Stimulated activated CD8-positive, alpha-beta memory T cell treated with anti-CD3 and anti-CD28 coated beads, Interleukin-7, amount 100 ng/mL, for 48 hours (primary cell): ENCODE data around the gene UMODL1.

Experiments
- DNase-seq, 2 donors: peaks; one replicate each; pipeline ENCODE4 v3.0.0-alpha.2; 2020; ENCODE audit warnings: low read depth in 1 of 2; ENCODE audit errors: extremely low read depth in 1 of 2

Gene UMODL1

GRCh38 chr21:42071146-42071737 is at the start of gene UMODL1:
Gene UMODL1, plus strand, starts transcription at chr21:42071317. Its CDS starts 0 bp downstream, at chr21:42071317.
- DNase-seq = no peak

- DNase-seq = no peak
Observed at GRCh38 chr21:42021371-42022090, 49.6 kb upstream of the UMODL1 start.

GRCh38 chr21:42022091-42022430 is 49.1 kb upstream of the UMODL1 start:
- no peak for DNase-seq

- no peak for DNase-seq
Observed at GRCh38 chr21:42022906-42023305, 48.2 kb upstream of the UMODL1 start.

- DNase-seq = no peak
Observed at GRCh38 chr21:42025376-42026081, 45.6 kb upstream of the UMODL1 start.

- no peak for DNase-seq
Observed at GRCh38 chr21:42026082-42026435, 45.1 kb upstream of the UMODL1 start.

- no peak for DNase-seq
Observed at GRCh38 chr21:42027085-42027821, 43.9 kb upstream of the UMODL1 start.

GRCh38 chr21:42027822-42028765 is 43.0 kb upstream of the UMODL1 start:
- DNase-seq = no peak

GRCh38 chr21:42028766-42029425 is 42.2 kb upstream of the UMODL1 start:
- DNase-seq = no peak

GRCh38 chr21:42030311-42030710 is 40.8 kb upstream of the UMODL1 start:
- no peak for DNase-seq

- DNase-seq = no peak
Observed at GRCh38 chr21:42031241-42031640, 39.9 kb upstream of the UMODL1 start.

- DNase-seq = no peak
Observed at GRCh38 chr21:42031816-42032215, 39.3 kb upstream of the UMODL1 start.

- no peak for DNase-seq
Observed at GRCh38 chr21:42032266-42032665, 38.9 kb upstream of the UMODL1 start.

GRCh38 chr21:42032968-42033367 is 38.1 kb upstream of the UMODL1 start:
- DNase-seq = no peak

GRCh38 chr21:42036313-42036712 is 34.8 kb upstream of the UMODL1 start:
- DNase-seq = no peak

- no peak for DNase-seq
Observed at GRCh38 chr21:42037516-42037915, 33.6 kb upstream of the UMODL1 start.

- no peak for DNase-seq
Observed at GRCh38 chr21:42037943-42038342, 33.2 kb upstream of the UMODL1 start.

GRCh38 chr21:42038393-42038792 is 32.7 kb upstream of the UMODL1 start:
- DNase-seq = no peak

GRCh38 chr21:42038826-42039425 is 32.2 kb upstream of the UMODL1 start:
- DNase-seq = no peak
